Kidney epithelial cell (primary cell): ENCODE measurements around the gene RPS19BP1. TPM values are rescaled to one million over a fixed set of nuclear protein-coding genes. Genes with fewer than 3 reads are reported as not detected.

Source experiments
- DNase-seq: peaks from one replicate; pipeline ENCODE4 v3.0.0-alpha.2; 2010; ENCODE audit warnings: low read depth
- H3K27me3 ChIP-seq: 2 replicates; pipeline ENCODE4 v1.6.0; 2011; ENCODE audit warnings: low read length; ENCODE audit not compliant: control insufficient read depth, insufficient read depth
- H3K36me3 ChIP-seq: 2 replicates; pipeline ENCODE4 v1.5.1; 2011; ENCODE audit warnings: low read length; ENCODE audit not compliant: control insufficient read depth, insufficient read depth
- H3K4me3 ChIP-seq: 2 replicates; pipeline ENCODE4 v1.5.1; 2011; ENCODE audit warnings: low read depth, mild to moderate bottlenecking, control low read depth, low read length
- total RNA-seq: library from RNA; depleted of rRNA; stranded (reverse); fragments of >200 nt; gene quantifications from 2 replicates; pipeline ENCODE4 v1.2.3, GENCODE V29; 2015
- TF ChIP-seq, protein P1 (sequence below): IDR thresholded peaks from 2 replicates; pipeline ENCODE4 v1.5.1; 2011; ENCODE audit warnings: mild to moderate bottlenecking, moderate library complexity, low read length, control low read depth, inconsistent platforms; ENCODE audit not compliant: insufficient read depth, poor library complexity, severe bottlenecking

RPS19BP1 gene
- total RNA-seq, 1 donor from 2014 or later: 121 TPM

DNA sequence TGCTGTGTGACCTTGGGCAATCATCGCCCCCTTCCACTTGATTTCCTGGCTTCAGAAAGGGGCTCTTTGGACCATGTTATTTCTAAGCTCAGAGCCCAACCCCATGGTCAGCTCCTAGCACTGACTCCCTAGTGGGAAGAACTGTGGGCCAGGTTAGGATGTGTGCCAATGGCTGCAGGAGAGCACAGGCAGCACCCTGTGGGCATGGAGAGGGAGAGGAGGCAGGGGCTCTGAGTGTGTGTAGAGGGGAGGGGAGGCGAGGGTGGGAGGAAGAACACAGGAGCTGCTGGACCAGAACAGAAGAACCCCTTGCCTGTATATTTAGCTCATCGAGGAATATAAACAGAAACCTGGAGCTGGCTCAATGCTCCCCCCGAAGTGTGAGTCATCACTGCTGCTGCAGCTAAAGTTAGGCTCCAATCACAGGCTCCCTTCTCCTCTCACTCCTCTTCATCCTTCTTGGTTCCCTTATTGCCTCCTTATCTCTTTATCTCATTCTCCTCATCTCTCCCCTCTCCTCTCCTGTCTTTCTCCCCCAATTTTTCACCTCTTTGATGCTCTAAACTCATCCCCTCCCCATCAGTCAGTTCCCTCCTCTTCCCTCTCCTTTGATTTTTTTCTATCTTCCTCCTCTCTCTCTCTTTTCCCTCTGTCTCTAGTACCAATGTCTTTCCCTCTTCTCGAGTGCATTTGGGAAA is 14.5 kb upstream of the RPS19BP1 start:
- TF ChIP-seq, protein P1, sequence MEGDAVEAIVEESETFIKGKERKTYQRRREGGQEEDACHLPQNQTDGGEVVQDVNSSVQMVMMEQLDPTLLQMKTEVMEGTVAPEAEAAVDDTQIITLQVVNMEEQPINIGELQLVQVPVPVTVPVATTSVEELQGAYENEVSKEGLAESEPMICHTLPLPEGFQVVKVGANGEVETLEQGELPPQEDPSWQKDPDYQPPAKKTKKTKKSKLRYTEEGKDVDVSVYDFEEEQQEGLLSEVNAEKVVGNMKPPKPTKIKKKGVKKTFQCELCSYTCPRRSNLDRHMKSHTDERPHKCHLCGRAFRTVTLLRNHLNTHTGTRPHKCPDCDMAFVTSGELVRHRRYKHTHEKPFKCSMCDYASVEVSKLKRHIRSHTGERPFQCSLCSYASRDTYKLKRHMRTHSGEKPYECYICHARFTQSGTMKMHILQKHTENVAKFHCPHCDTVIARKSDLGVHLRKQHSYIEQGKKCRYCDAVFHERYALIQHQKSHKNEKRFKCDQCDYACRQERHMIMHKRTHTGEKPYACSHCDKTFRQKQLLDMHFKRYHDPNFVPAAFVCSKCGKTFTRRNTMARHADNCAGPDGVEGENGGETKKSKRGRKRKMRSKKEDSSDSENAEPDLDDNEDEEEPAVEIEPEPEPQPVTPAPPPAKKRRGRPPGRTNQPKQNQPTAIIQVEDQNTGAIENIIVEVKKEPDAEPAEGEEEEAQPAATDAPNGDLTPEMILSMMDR: no peak
- H3K27me3 ChIP-seq: peaks cover 21% of the 10 kb centered on the region
- H3K36me3 ChIP-seq: no peaks in the 10 kb centered on the region
- H3K4me3 ChIP-seq: no peak overlapping the region
- DNase-seq: no peak

DNA sequence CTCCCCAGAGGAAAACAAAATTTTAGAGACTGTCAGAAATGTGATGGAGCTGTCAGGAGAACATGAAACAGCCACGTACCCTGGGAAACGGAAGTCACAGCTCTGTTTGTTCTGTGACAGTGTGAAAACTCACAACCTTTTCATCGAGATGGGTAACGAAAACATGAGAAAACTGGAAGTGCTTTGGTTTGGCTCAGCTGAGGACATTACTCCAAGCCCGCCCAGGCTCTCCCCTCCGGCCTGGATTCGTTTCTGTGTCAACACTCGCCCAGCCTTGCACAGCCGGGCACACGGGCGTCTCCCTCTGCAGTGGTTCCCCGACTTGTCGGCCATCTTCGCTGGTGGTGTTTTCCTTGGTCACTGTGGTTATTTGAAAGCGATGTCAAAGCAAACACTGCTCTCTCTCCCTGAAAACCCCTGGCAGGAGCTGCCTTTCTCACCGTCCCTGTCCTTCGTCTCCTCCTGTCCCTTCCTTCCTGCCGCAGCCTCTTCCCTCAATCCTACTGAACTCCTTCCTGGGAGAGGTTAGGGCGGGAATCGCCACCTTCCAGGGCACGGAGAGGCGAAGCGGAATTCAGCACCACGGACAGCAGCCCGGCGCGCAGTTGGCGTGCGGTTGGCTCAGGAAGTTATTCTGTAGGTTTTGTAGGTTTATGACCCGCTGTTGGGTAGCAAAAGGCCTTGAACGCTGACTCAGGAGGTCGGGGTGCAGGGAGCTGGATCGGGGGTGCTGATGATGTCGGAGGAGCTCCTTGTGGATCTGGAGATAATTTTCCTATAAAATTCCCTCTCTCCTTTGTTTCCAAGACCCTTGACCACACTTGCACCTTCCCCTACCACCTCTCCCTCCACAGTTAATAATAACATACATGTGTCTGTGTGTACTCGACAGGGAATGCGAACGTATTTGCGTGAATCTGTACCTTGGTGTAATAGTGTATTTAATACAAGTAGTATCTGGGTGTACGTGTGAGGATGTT is 13.1 kb upstream of the RPS19BP1 start:
- no peaks in the 10 kb centered on the region for H3K36me3 ChIP-seq
- DNase-seq: no peak
- TF ChIP-seq, protein P1: no peak
- H3K27me3 ChIP-seq: peaks cover 18% of the 10 kb centered on the region
- H3K4me3 ChIP-seq: no peak overlapping the region

DNA sequence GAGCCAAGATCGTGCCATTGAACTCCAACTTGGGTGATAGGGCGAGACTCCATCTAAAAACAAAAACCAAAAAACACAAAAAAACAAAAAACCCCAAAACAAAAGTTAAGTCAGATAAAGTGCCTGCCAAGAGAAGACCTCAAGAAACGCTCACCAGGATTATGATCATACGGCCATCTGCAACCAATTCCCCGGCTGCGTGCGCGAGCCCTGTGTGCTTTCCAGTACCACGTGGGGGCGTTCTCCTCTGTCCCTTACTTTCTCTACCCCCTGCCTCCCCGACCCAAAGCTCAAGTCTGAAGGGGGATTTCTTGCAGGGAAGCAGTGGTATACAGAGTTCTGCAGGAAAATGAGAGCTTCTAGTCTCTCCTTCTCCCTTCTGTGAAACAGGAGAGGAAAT is 10.5 kb upstream of the RPS19BP1 start:
- TF ChIP-seq, protein P1: peak; percentile 57
- H3K27me3 ChIP-seq: peaks cover 8% of the 10 kb centered on the region
- H3K36me3 ChIP-seq: no peaks in the 10 kb centered on the region
- H3K4me3 ChIP-seq: no peak overlapping the region
- no peak for DNase-seq

DNA sequence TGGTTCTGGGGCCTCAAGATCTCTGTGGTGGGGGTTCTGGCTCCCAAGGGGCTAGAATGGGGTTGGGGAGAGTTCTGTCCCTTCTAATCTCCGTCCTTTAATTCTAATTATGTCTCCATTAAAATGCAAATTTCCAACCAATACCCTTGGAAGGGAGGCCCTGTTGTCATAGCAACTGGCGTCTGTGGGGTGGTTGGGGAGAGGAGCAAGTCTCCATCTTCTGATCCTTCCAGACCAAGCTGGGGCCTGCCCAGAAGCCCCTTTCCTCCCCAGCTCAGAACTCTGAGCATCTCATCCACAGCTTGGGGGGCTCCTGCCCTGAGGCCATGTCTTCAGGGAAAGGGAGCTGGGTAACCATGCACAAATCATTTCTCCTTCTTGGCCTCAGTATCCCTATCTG is 5.4 kb upstream of the RPS19BP1 start:
- H3K4me3 ChIP-seq: no peak overlapping the region
- H3K36me3 ChIP-seq: no peaks in the 10 kb centered on the region
- H3K27me3 ChIP-seq: peaks cover 6% of the 10 kb centered on the region
- DNase-seq: no peak
- TF ChIP-seq, protein P1: no peak

DNA sequence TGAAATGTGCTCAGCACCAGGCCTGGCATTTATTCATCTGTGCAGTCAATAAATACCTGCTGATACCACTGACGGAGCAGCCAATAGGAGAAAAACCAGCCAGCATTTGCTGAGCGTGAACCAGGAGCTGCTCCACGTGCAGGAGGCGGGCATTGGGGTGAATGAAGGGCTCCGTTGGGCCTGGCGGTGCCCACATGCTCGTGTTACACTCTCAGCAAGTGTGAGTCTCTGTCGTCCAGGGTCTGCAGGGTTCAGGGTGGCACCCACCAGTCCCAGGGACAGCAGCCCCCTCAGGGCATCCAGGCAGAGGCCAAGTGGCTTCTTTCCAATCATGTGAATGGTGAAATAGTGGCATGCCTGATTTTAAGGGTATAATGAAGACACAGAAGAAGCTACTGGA is 4.2 kb upstream of the RPS19BP1 start:
- no peak for DNase-seq
- TF ChIP-seq, protein P1: no peak
- no peak overlapping the region for H3K4me3 ChIP-seq
- H3K27me3 ChIP-seq: peaks cover 2% of the 10 kb centered on the region
- H3K36me3 ChIP-seq: no peaks in the 10 kb centered on the region
